Heart left ventricle (tissue), 16 donors: ENCODE results near the gene ZNF202. TPM values are rescaled to one million over a fixed set of nuclear protein-coding genes. Genes with fewer than 3 reads are reported as not detected.
"Not testable (repeated sequence)": the region's sequence is repeated elsewhere in the genome, so short reads cannot be mapped to it uniquely, and the experiment has no call there.

ENCODE experiments used
- ATAC-seq, 4 donors: fragments of 200-7000 bp; cut with Tn5 transposase; one replicate each; pipeline ENCODE4 v1.9.1; 2020 to 2022; ENCODE audit warnings: moderate library complexity in 4 of 4, mild to moderate bottlenecking in 3 of 4, moderate number of reproducible peaks in 1 of 4
- DNase-seq, 5 donors: peaks; one replicate each; pipeline ENCODE4 v3.0.0-alpha.2; 2020
- H3K27ac ChIP-seq, 12 donors: fragments of 200-600 bp; sonication (generic) in 4 of 12; one replicate each; pipeline versions ENCODE4 v1.5.0 to v1.8.0; 2016 to 2022; ENCODE audit warnings: mild to moderate bottlenecking in 2 of 12
- H3K27me3 ChIP-seq, 9 donors: fragments of 200-600 bp; sonication (generic) in 2 of 9; one replicate each; pipeline versions ENCODE4 v1.5.1 to v1.8.0; 2016 to 2022; ENCODE audit warnings: mild to moderate bottlenecking in 3 of 9
- H3K36me3 ChIP-seq, 9 donors: fragments of 200-600 bp; sonication (generic) in 2 of 9; one replicate each; pipeline versions ENCODE4 v1.5.0 to v1.8.0; 2018 to 2022; ENCODE audit warnings: mild to moderate bottlenecking in 2 of 9
- H3K4me1 ChIP-seq, 12 donors: fragments of 200-600 bp; sonication (generic) in 4 of 12; one replicate each; pipeline versions ENCODE4 v1.5.0 to v1.8.0; 2016 to 2022; ENCODE audit warnings: mild to moderate bottlenecking in 3 of 12
- H3K4me3 ChIP-seq, 12 donors: fragments of 200-600 bp; sonication (generic) in 4 of 12; one replicate each; pipeline versions ENCODE4 v1.5.0 to v1.8.0; 2017 to 2022; ENCODE audit warnings: mild to moderate bottlenecking in 9 of 12, moderate library complexity in 4 of 12
- H3K9me3 ChIP-seq, 12 donors: fragments of 200-600 bp; sonication (generic) in 4 of 12; one replicate each; pipeline versions ENCODE4 v1.5.0 to v1.8.0; 2016 to 2022; ENCODE audit warnings: mild to moderate bottlenecking in 1 of 12
- POLR2A ChIP-seq, 2 donors: fragments of 450-650 bp; IDR thresholded peaks; one replicate each; pipeline ENCODE4 v1.6.1; 2017; ENCODE audit warnings: antibody characterized with exemption in 2 of 2, mild to moderate bottlenecking in 2 of 2, moderate library complexity in 2 of 2
- WGBS, 4 donors: extraction: QIAGEN DNeasy Blood & Tissue Kit in 2 of 4; methylation state at CpG; one replicate each; pipeline versions ENCODE4 v1.1.5 to v1.1.7; 2013 to 2018; 5-methylcytosine and 5-hydroxymethylcytosine counted together
- intact Hi-C, 10 donors: fragments of 100-400 bp; cut with DNase I; formaldehyde crosslinking; loops; one replicate each; pipeline versions ENCODE4 v1.11.1 to v1.14.2; 2022
- polyA plus RNA-seq, 2 donors: library from polyadenylated mRNA; stranded (reverse); fragments of 200-250 nt; gene quantifications; one replicate each; pipeline ENCODE4 v1.2.3, GENCODE V29; 2013
- total RNA-seq, 9 donors: library from RNA; depleted of rRNA in 2 of 9; stranded (reverse); fragments of >200 nt in 2 of 9; fragmentation: NEBNext Ultra II Directional in 3 of 9; extraction: Animal tissue kit (Norgen Biotek cat#: 25700) in 3 of 9; gene quantifications; one replicate each; pipeline versions ENCODE4 v1.1.0 to v1.2.4, GENCODE V29; 2016 to 2023
- TF ChIP-seq, protein P1 (sequence below), 12 donors: fragments of 200-600 bp; sonication (generic) in 4 of 12; IDR thresholded peaks; one replicate each; pipeline versions ENCODE4 v1.5.0 to v1.8.0; 2018 to 2022; ENCODE audit warnings: antibody characterized with exemption in 12 of 12, mild to moderate bottlenecking in 5 of 12
- donor health status: ischemic (EF 13 %, LVEDD 7.1; RV severe dilation, severe dysfunction).
- donor health status: healthy with polysubstance abuse.
- donor health status: DM: no; HTN: yes; CAD: no.
- donor health status: DM: no; HTN: no; CAD: no.
- donor health status: ischemic (EF 25% LVEDD 6.9; RV normal size, moderate dysfunction).
- donor health status: ischemic (EF 25% LVEDD 5.7; RV mildly dilated, moderate dysfunction).
- donor health status: healthy.
- donor health status: DM: yes; HTN: yes; CAD: no.
- donor health status: ischemic (EF 35%, LVEDD 5.7; RV mildly dilated, moderate dysfunction).
- donor health status: nonischemic (EF 11% LVEDD 7.7; RV severe dilation, severe dysfunction).
- donor health status: DM: yes; HTN: yes; CAD: no.
- donor health status: PGD.
- donor health status: ischemic (EF 29% LVEDD 5.4; RV normal size, mild dysfunction).
- donor health status: nonischemic (EF 23%, LVEDD 6.1; RV moderate dilation, normal function).

Gene ZNF202
- total and polyA plus RNA-seq, 11 donors = 1.7 to 7.0 (median 4.4) TPM

DNA sequence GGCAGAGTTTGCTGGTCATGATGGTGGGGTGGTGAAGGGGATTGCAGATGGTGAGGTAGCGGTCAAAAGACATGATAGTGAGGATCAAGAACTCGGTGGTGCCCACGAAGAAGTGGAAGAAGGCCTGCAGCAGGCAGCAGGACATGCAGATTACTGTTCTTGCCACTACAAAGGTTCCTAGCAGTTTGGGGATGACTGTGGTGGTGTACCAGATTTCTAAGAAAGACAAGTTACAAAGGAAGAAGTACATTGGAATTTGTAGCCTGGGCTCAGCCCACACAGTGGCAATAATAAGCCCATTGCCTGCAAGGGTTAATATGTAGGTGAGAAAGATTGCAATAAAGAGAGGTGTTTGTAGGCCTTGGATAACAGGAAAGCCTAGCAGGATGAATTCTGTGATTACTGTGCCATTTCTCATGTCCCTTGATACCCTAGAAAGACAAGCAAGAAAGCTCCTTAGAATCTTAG lies 12.7 kb upstream of the ZNF202 start, which contains the start of gene OR6X1:
Gene OR6X1 (minus strand): TSS at position 418 of the 468 bp plus-strand sequence. CDS start 0 bp downstream, at position 418.
- DNase-seq (no peak), ATAC-seq (no peak)
- no peaks in the 10 kb centered on the region for H3K36me3 ChIP-seq
- peaks cover 0 to 6% (median 0%) of the 10 kb centered on the region in 9 donors for H3K27me3 ChIP-seq
- H3K9me3 ChIP-seq = no peaks in the 10 kb centered on the region
- no peaks in the 10 kb centered on the region for H3K4me1 ChIP-seq
- TF ChIP-seq, protein P1, sequence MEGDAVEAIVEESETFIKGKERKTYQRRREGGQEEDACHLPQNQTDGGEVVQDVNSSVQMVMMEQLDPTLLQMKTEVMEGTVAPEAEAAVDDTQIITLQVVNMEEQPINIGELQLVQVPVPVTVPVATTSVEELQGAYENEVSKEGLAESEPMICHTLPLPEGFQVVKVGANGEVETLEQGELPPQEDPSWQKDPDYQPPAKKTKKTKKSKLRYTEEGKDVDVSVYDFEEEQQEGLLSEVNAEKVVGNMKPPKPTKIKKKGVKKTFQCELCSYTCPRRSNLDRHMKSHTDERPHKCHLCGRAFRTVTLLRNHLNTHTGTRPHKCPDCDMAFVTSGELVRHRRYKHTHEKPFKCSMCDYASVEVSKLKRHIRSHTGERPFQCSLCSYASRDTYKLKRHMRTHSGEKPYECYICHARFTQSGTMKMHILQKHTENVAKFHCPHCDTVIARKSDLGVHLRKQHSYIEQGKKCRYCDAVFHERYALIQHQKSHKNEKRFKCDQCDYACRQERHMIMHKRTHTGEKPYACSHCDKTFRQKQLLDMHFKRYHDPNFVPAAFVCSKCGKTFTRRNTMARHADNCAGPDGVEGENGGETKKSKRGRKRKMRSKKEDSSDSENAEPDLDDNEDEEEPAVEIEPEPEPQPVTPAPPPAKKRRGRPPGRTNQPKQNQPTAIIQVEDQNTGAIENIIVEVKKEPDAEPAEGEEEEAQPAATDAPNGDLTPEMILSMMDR (IDR thresholded peaks at IDR 0.05) = no peak
- WGBS, 4 donors = 88 to 91% (median 91%) methylated on average over 3 of the region's 3 CpGs
- intact Hi-C loops = no loop called here
- H3K27ac ChIP-seq = no peak within 1 kb of the TSS
- H3K4me3 ChIP-seq = no peak within 1 kb of the TSS

DNA sequence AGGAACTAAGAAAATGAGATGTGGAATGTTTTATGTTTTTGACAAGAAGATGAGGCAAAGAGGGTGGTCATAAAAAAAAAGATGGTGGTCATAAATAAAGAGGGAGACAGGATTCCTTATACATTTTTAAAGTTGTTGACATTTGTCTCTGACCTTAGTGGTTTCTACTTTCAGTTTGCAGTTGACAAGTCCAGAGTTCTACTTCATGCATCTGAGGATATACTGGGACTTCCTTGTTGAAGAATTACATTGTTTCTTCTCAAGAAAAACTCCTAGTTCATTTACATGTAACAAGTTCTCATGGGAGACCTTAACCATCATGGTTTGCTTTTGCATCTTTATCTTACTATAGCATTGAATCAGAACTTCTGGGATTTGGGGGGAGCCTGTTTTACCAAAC lies 11.7 kb upstream of the ZNF202 start:
- Histone ChIP-seq H3K27me3 (no peaks in the 10 kb centered on the region), H3K9me3 (peaks cover 0 to 8% (median 0%) of the 10 kb centered on the region in 12 donors), H3K36me3 (no peaks in the 10 kb centered on the region), H3K4me1 (no peaks in the 10 kb centered on the region), H3K27ac (no peak overlapping the region), H3K4me3 (no peak overlapping the region)
- ATAC-seq (no peak), DNase-seq (no peak)
- intact Hi-C loops = no loop called here
- TF ChIP-seq, protein P1 (IDR thresholded peaks at IDR 0.05) = no peak
- no peak for TF ChIP-seq POLR2A (IDR thresholded peaks at IDR 0.05)

DNA sequence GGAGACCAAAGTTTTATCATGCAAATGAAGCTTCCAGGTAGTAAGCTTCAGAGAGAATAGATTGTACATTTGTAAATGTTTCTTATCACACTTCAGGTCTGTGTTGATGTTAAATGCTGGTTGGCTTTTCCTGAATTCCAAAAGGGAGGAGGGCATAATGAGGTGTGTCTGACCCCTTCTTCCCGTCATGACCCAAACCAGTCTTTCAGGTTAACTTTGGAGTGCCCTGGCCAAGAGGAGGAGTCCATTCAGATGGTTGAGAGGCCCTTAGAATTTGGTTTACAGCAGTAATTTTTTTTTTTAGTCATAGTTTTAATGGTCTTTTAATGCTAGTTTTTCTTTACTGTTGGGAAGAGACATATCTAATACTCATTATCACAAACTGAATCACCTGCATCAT lies 10.3 kb upstream of the ZNF202 start:
- no peaks in the 10 kb centered on the region for H3K36me3 ChIP-seq
- no peaks in the 10 kb centered on the region for H3K4me1 ChIP-seq
- no peak for DNase-seq
- peaks cover 0 to 2% (median 0%) of the 10 kb centered on the region in 9 donors for H3K27me3 ChIP-seq
- intact Hi-C loops = no loop called here
- H3K9me3 ChIP-seq = peaks cover 0 to 9% (median 0%) of the 10 kb centered on the region in 12 donors
- WGBS, 4 donors = 50 to 72% (median 68%) methylated on average over 1 of the region's 1 CpG
- no peak overlapping the region for H3K27ac ChIP-seq
- H3K4me3 ChIP-seq = no peak overlapping the region
- TF ChIP-seq, protein P1 (IDR thresholded peaks at IDR 0.05) = no peak
- TF ChIP-seq POLR2A (IDR thresholded peaks at IDR 0.05) = no peak
- no peak for ATAC-seq

DNA sequence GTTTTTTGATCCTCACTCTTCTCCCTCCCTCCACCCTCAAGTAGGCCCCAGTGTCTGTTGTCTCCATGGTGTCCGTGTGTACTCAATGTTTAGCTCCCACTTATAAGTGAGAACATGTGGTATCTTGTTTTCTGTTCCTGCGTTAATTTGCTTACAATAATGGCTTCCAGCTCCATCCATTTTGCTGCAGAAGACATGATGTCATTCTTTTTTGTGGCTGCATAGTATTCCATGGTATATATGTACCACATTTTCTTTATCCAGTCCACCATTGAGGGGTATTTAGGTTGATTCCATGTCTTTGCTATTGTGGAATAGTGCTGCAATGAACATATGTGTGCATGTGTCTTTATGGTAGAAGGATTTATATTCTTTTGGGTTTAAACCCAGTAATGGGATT lies 6.9 kb upstream of the ZNF202 start:
- 73 to 96% (median 88%) methylated on average over 2 of the region's 2 CpGs for WGBS, 4 donors
- DNase-seq, H3K4me3 ChIP-seq, ATAC-seq, H3K36me3 ChIP-seq, H3K27ac ChIP-seq, H3K27me3 ChIP-seq, intact Hi-C loops, H3K4me1 ChIP-seq, H3K9me3 ChIP-seq: not testable (repeated sequence)
